Vagina (tissue), 2 donors: ENCODE data around the gene IL17RC.

Source experiments
- POLR2A ChIP-seq, 2 donors: fragments of 450-650 bp; IDR thresholded peaks; one replicate each; pipeline ENCODE4 v1.6.1; 2017; ENCODE audit warnings: antibody characterized with exemption in 2 of 2, mild to moderate bottlenecking in 2 of 2, moderate library complexity in 2 of 2
- POLR2AphosphoS5 ChIP-seq, 2 donors: sonication (generic); formaldehyde crosslinking; IDR thresholded peaks; one replicate each; pipeline ENCODE4 v1.9.0; 2017; ENCODE audit warnings: antibody characterized with exemption in 2 of 2, mild to moderate bottlenecking in 2 of 2, low read depth in 1 of 2; ENCODE audit not compliant: insufficient read depth in 1 of 2
- TF ChIP-seq, protein P1 (sequence below), 3 experiments: fragments of 450-650 bp in 2 of 3; fragments of 200-600 bp in 1 of 3; sonication (generic) in 1 of 3; IDR thresholded peaks; one replicate each; pipeline ENCODE4 v1.5.1; 2017 to 2019; ENCODE audit warnings: antibody characterized with exemption in 3 of 3, mild to moderate bottlenecking in 2 of 3, moderate library complexity in 2 of 3

DNA sequence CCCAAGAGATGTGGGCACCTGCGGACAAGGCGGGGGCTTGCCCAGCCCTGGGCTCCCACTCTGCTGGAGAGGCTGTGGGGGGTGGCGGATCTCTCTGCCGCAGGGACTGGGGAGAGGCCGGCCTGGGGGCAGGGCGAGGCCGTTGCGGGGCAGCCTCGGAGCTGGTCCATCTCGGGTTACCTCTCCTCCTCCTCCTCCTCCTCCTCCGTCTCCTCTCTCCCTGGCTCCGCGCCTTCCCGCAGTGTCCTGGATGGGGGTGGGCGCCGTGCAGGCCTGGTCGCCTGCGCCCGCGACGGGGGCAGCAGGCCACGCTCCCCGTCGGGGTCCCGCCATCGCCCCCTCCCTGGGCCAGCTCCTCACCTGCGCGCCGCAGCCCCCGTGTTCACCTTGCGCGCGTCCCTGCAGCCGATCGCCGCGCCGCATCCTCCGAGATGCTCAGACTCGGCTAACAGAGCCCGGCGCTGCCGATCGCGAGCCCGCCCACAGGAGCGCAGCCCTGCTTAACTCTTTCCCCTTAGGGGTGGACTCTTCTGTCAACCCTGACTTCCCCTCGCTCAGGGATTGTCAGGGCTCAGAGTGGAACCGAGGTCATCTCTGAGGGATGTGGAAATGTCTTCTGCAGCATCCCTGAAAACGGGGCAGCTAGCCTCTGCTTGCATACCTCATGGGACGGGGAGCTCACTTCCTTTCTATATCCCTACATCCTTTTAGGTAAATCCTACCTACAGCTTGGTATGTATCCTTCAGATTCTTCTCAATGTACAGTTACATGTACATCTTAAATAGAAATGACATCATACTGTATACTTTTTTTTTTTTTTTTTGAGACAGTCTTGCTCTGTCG, 35.3 kb downstream of the IL17RC start, which contains the start of gene PRRT3:
- TF ChIP-seq, protein P1, sequence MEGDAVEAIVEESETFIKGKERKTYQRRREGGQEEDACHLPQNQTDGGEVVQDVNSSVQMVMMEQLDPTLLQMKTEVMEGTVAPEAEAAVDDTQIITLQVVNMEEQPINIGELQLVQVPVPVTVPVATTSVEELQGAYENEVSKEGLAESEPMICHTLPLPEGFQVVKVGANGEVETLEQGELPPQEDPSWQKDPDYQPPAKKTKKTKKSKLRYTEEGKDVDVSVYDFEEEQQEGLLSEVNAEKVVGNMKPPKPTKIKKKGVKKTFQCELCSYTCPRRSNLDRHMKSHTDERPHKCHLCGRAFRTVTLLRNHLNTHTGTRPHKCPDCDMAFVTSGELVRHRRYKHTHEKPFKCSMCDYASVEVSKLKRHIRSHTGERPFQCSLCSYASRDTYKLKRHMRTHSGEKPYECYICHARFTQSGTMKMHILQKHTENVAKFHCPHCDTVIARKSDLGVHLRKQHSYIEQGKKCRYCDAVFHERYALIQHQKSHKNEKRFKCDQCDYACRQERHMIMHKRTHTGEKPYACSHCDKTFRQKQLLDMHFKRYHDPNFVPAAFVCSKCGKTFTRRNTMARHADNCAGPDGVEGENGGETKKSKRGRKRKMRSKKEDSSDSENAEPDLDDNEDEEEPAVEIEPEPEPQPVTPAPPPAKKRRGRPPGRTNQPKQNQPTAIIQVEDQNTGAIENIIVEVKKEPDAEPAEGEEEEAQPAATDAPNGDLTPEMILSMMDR (IDR thresholded peaks at IDR 0.05) = no peak
- TF ChIP-seq POLR2A (IDR thresholded peaks at IDR 0.05) (no peak), POLR2AphosphoS5 (IDR thresholded peaks at IDR 0.05; ENCODE audit: insufficient read depth in 1 of 2, low read depth in 1 of 2) (no peak)
